ENCODE results near the gene KCNJ8. TPM values are rescaled to one million over a fixed set of nuclear protein-coding genes. Genes with fewer than 3 reads are reported as not detected.
"Not testable (repeated sequence)": the region's sequence is repeated elsewhere in the genome, so short reads cannot be mapped to it uniquely, and the experiment has no call there.

The KCNJ8 gene
- polyA plus RNA-seq, 2 of the 4 experiments (the other 2 are of a cell fraction): 0.67 to 0.68 TPM

DNA sequence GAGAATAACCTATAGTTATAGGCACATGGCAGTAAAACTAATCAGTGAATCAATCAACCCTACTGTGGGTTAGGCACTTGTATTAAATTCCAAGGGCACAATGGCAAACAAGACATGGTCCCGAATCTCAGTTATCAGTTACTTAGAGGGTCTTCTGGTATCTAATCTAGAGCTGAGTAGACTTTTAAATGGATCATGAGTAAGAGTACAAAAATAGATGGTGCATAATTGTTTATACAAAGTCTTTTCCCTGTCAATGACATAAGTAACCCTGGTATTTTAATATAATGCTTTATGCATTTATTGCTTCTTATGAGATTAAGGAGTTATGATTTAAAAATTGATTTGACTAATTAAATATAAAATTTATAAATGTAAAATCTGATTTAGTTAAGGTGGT, 23.0 kb upstream of the KCNJ8 start:
- WGBS (ENCODE audit: missing lambda C conversion rate): 48% methylated on average over 1 of the region's 1 CpG
- H3K9me3 ChIP-seq: no peaks in the 10 kb centered on the region
- no peak for FAIRE-seq
- no peak overlapping the region for H3K27ac ChIP-seq
- no peak for TF ChIP-seq JUN (IDR thresholded peaks at IDR 0.05)
- no peak for TF ChIP-seq FOXS1 (CRISPR knock-in tag; IDR thresholded peaks at IDR 0.05)
- TF ChIP-seq ESRRA (IDR thresholded peaks at IDR 0.05; ENCODE audit: borderline replicate concordance, low read length): no peak
- no peak for TF ChIP-seq KDM5A (IDR thresholded peaks at IDR 0.05)
- no peak for TF ChIP-seq NPAS2 (CRISPR knock-in tag; IDR thresholded peaks at IDR 0.05; ENCODE audit: borderline replicate concordance)
- no peak for TF ChIP-seq ZSCAN20 (CRISPR knock-in tag; IDR thresholded peaks at IDR 0.05)
- no peak for TF ChIP-seq FOSL2 (IDR thresholded peaks at IDR 0.05)
- no peak for TF ChIP-seq FOSL2 (CRISPR knock-in tag; IDR thresholded peaks at IDR 0.05)
- TF ChIP-seq, protein P1, sequence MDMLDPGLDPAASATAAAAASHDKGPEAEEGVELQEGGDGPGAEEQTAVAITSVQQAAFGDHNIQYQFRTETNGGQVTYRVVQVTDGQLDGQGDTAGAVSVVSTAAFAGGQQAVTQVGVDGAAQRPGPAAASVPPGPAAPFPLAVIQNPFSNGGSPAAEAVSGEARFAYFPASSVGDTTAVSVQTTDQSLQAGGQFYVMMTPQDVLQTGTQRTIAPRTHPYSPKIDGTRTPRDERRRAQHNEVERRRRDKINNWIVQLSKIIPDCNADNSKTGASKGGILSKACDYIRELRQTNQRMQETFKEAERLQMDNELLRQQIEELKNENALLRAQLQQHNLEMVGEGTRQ (IDR thresholded peaks at IDR 0.05): no peak
- TF ChIP-seq HOXB5 (CRISPR knock-in tag; IDR thresholded peaks at IDR 0.05): no peak
- TF ChIP-seq GATA3 (IDR thresholded peaks at IDR 0.05; ENCODE audit: borderline replicate concordance): no peak
- no peak for TF ChIP-seq MYC (IDR thresholded peaks at IDR 0.05; ENCODE audit: borderline replicate concordance, low read length)
- TF ChIP-seq, protein P2, sequence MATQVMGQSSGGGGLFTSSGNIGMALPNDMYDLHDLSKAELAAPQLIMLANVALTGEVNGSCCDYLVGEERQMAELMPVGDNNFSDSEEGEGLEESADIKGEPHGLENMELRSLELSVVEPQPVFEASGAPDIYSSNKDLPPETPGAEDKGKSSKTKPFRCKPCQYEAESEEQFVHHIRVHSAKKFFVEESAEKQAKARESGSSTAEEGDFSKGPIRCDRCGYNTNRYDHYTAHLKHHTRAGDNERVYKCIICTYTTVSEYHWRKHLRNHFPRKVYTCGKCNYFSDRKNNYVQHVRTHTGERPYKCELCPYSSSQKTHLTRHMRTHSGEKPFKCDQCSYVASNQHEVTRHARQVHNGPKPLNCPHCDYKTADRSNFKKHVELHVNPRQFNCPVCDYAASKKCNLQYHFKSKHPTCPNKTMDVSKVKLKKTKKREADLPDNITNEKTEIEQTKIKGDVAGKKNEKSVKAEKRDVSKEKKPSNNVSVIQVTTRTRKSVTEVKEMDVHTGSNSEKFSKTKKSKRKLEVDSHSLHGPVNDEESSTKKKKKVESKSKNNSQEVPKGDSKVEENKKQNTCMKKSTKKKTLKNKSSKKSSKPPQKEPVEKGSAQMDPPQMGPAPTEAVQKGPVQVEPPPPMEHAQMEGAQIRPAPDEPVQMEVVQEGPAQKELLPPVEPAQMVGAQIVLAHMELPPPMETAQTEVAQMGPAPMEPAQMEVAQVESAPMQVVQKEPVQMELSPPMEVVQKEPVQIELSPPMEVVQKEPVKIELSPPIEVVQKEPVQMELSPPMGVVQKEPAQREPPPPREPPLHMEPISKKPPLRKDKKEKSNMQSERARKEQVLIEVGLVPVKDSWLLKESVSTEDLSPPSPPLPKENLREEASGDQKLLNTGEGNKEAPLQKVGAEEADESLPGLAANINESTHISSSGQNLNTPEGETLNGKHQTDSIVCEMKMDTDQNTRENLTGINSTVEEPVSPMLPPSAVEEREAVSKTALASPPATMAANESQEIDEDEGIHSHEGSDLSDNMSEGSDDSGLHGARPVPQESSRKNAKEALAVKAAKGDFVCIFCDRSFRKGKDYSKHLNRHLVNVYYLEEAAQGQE (IDR thresholded peaks at IDR 0.05): no peak
- TF ChIP-seq RFX5 (IDR thresholded peaks at IDR 0.05): no peak
- no peak for TF ChIP-seq NR3C1 (IDR thresholded peaks at IDR 0.05)
- no peak for TF ChIP-seq SREBF2 (IDR thresholded peaks at IDR 0.05)
- no peak for TF ChIP-seq RARB (CRISPR knock-in tag; IDR thresholded peaks at IDR 0.05)
- TF ChIP-seq, protein P3, sequence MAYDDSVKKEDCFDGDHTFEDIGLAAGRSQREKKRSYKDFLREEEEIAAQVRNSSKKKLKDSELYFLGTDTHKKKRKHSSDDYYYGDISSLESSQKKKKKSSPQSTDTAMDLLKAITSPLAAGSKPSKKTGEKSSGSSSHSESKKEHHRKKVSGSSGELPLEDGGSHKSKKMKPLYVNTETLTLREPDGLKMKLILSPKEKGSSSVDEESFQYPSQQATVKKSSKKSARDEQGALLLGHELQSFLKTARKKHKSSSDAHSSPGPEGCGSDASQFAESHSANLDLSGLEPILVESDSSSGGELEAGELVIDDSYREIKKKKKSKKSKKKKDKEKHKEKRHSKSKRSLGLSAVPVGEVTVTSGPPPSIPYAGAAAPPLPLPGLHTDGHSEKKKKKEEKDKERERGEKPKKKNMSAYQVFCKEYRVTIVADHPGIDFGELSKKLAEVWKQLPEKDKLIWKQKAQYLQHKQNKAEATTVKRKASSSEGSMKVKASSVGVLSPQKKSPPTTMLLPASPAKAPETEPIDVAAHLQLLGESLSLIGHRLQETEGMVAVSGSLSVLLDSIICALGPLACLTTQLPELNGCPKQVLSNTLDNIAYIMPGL (CRISPR knock-in tag; IDR thresholded peaks at IDR 0.05; ENCODE audit: borderline replicate concordance): no peak
- no peak for TF ChIP-seq RNF2 (IDR thresholded peaks at IDR 0.05; ENCODE audit: borderline replicate concordance, low read depth)
- no peak overlapping the region for H3K4me3 ChIP-seq
- no peak overlapping the region for H3K4me2 ChIP-seq
- no peak for ATAC-seq
- DNase-seq (ENCODE audit: low read depth in 1 of 2, low spot score in 1 of 2): no peak
- ChIA-PET CTCF (no interaction called here), POLR2A (no interaction called here)
- no peaks in the 10 kb centered on the region for H3K4me1 ChIP-seq

DNA sequence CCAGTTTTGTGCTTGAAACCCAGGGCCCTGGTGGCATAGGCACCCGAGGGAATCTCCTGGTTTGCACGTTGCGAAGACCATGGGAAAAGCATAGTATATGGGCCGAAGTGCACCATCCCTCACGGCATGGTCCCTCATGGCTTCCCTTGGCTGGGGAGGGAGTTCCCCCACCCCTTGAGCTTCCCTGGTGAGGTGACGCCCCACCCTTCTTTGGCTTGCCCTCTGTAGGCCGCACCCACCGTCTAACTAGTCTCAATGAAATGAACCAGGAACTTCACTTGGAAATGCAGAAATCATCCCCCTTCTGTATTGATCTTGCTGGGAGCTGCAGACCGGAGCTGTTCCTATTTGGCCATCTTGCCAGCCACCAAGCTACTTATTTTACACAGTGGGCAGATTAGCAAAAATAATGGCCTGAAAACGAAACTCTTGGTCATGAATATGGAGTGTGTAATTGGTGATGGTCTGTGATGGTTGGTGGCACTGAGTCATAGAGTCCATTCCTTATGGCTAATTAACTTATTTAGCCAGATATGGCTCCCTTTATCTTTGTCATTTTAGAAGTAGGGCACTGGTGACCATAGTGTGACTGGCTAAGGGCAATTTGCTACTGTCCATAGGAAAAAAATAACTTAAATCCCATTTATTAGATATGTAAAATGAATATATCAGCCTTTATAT, 21.3 kb upstream of the KCNJ8 start:
- Histone ChIP-seq H3K4me1 (no peaks in the 10 kb centered on the region), H3K4me2 (no peak overlapping the region), H3K4me3 (no peak overlapping the region), H3K9me3 (no peaks in the 10 kb centered on the region), H3K27ac (no peak overlapping the region)
- ChIA-PET POLR2A (no interaction called here), CTCF (interaction anchor here (0.6 kb wide), 1 partner anchor 472 kb away, joined by 3 read pairs; no protein-coding TSS in a partner anchor)
- DNase-seq (ENCODE audit: low read depth in 1 of 2, low spot score in 1 of 2) (no peak), FAIRE-seq (no peak), ATAC-seq (no peak)
- TF ChIP-seq, protein P4, sequence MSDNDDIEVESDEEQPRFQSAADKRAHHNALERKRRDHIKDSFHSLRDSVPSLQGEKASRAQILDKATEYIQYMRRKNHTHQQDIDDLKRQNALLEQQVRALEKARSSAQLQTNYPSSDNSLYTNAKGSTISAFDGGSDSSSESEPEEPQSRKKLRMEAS (IDR thresholded peaks at IDR 0.05): no peak
- TF ChIP-seq POLR2A (IDR thresholded peaks at IDR 0.05; ENCODE audit: low read length) (no peak), NR3C1 (IDR thresholded peaks at IDR 0.05) (no peak), MAFK (IDR thresholded peaks at IDR 0.05; ENCODE audit: partially characterized antibody) (no peak), RARB (CRISPR knock-in tag; IDR thresholded peaks at IDR 0.05) (no peak), HDAC2 (IDR thresholded peaks at IDR 0.05) (no peak), ZNF302 (CRISPR knock-in tag; IDR thresholded peaks at IDR 0.05) (no peak), HOXB13 (CRISPR knock-in tag; IDR thresholded peaks at IDR 0.05; ENCODE audit: low read depth) (no peak), NFE2L2 (conservative IDR thresholded peaks at IDR 0.05; ENCODE audit: low read length) (no peak), SREBF2 (IDR thresholded peaks at IDR 0.05) (no peak), MAZ (IDR thresholded peaks at IDR 0.05; ENCODE audit: borderline replicate concordance, low read depth, low read length) (no peak), PHF8 (IDR thresholded peaks at IDR 0.05; ENCODE audit: borderline replicate concordance, low read depth) (no peak)
- TF ChIP-seq, protein P5, sequence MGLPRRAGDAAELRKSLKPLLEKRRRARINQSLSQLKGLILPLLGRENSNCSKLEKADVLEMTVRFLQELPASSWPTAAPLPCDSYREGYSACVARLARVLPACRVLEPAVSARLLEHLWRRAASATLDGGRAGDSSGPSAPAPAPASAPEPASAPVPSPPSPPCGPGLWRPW (IDR thresholded peaks at IDR 0.05): no peak
- WGBS (ENCODE audit: missing lambda C conversion rate): 66% methylated on average over 10 of the region's 10 CpGs

DNA sequence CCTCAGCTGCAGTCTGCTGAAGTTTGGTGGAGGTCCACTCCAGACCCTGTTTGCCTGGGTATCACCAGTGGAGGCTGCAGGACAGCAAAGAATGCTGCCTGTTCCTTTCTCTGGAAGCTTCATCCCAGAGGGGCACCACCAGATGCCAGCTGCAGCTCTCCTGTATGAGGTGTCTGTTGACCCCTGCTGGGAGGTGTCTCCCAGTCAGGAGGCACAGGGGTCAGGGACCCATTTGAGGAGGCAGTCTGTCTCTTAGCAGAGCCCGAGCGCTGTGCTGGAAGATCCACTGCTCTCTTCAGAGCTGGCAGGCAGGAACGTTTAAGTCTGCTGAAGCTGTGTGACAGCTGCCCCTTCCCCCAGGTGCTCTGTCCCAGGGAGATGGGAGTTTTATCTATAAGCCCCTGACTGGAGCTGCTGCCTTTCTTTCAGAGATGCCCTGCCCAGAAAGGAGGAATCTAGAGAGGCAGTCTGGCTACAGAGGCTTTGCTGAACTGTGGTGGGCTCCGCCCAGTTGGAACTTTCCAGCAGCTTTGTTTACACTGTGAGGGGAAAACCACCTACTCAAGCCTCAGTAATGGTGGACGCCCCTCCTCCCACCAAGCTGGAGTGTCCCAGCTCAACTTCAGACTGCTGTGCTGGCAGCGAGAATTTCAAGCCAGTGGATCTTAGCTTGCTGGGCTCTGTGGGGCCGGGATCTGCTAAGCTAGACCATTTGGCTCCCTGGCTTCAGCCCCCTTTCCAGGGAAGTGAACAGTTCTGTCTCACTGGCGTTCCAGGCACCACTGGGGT, 20.5 kb upstream of the KCNJ8 start:
- H3K4me2 ChIP-seq; FAIRE-seq; H3K9me3 ChIP-seq; H3K4me1 ChIP-seq; DNase-seq (ENCODE audit: low read depth in 1 of 2, low spot score in 1 of 2); POLR2A ChIA-PET; H3K4me3 ChIP-seq; ATAC-seq; H3K27ac ChIP-seq: not testable (repeated sequence)
- CTCF ChIA-PET: interaction anchor here (0.6 kb wide), 1 partner anchor 473 kb away, joined by 3 read pairs; no protein-coding TSS in a partner anchor
- 54% methylated on average over 2 of the region's 8 CpGs for WGBS (ENCODE audit: missing lambda C conversion rate)

Data from A549 (cell line).